Cerebellar cortex (tissue), 1 donor: ENCODE measurements around the gene EFNB2.
A peak's percentile ranks its signal among the peaks of the same experiment; 100 is the strongest.

Experiments used
- DNase-seq: peaks from one replicate; pipeline ENCODE4 v3.0.0-alpha.2; 2015; ENCODE audit warnings: low spot score

EFNB2 gene

DNA sequence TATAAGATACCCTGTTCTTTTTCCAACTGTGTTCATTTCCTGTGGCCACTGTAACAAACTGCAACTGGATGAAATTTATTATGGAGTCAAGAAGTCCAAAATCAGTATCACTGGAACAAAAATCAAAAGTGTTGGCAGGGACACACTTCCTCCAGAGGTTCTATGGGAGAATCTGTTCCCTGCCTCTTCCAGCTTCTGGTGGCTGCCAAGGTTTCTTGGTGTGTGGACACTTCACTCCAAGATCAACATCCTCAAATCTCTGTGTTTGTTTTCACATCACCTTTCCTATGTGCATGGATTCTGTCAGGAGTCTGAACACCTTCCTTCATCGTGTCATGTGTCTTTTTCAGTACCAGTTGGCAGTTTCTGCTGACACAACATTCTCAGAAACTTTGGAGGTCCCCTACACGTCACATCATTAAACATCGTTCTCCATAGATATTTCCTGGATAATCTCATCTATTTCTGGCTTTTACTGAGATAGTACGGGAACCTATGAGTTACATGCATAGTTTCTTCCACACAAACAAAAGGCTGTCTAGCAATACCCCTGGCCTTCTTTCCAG lies 15.2 kb upstream of the EFNB2 start:
- no peak for DNase-seq

DNA sequence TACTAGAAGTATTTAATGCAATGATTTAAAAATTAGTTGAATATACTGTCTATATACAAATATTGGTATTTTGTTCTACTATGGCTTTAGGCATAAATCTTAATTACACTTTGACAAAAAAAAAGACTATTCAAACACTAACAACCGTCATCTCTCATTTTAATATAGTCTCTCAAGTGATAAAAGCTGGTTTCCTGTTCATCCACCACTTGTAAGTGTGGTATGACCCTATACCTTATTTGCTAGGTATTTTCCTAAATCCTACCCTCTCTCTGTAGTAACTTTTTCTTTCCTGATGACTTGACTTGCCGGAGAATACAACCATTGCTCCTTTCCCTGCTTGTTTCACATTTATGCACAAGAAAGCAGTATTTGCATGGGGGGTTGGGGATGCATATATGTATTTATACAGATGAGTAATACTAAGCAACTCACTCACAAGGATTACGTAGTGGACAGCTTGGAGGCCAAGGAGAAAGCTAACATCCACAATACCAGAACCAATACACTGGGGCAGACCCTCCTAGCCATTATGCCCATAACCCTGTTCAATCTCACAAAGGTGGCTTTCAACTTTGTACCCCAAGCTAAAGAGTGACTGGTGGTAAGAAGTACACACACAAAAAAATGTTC lies 12.7 kb upstream of the EFNB2 start:
- no peak for DNase-seq

DNA sequence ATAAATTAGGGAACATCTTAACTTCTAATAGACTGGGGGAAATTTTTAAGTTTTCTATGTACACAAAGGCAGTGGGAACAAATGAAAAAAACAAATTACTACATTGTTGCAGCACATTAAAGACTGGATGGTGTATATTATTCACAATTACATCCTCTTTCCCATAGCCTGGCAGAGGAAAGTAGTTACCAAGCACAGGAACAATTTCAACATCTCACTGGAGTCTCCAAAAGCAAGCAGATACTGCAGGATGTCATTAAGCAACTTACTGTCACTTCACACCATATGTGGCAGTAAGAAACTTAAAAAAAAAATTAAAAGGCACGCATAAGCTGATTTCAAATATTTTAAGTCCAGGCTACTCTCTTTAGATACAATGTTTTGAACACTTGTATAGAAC lies 6.4 kb upstream of the EFNB2 start:
- DNase-seq: no peak

DNA sequence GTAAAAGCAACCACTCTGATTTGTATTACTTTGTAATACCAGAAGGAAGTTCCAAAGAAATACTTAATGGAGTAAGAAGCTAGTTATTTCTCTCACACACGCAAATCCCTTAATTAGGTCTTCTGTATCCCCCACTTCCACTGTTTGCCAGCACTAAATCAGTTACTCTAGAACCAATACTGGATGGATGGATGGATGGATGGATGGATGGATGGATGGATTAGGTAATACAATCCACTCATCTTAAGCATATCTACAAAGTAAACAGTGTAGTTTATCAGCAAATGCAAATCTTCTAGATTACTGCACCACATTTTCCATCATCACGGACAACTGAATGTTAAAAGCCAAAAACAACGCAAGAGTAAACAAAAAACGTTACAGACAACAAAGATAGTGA lies 5.2 kb upstream of the EFNB2 start:
- no peak for DNase-seq

DNA sequence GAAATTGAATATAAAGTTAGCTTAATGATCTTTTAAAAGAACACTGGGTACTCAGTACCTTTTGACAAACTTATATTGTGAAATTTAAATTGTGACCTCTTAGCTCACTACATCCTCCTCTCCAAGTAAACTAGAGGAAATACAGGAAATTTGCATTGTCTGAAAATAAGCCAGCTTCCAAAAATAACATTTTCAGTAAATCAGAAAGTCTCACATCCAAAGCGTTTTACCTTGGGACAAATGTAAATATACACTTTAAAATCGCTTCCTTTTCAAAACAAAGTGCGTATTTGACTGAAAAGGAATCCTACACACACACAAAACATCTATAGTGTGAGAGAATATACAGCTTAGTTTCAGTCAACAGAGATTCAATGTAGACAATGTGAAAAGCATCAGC lies 2.1 kb upstream of the EFNB2 start:
- DNase-seq: no peak

DNA sequence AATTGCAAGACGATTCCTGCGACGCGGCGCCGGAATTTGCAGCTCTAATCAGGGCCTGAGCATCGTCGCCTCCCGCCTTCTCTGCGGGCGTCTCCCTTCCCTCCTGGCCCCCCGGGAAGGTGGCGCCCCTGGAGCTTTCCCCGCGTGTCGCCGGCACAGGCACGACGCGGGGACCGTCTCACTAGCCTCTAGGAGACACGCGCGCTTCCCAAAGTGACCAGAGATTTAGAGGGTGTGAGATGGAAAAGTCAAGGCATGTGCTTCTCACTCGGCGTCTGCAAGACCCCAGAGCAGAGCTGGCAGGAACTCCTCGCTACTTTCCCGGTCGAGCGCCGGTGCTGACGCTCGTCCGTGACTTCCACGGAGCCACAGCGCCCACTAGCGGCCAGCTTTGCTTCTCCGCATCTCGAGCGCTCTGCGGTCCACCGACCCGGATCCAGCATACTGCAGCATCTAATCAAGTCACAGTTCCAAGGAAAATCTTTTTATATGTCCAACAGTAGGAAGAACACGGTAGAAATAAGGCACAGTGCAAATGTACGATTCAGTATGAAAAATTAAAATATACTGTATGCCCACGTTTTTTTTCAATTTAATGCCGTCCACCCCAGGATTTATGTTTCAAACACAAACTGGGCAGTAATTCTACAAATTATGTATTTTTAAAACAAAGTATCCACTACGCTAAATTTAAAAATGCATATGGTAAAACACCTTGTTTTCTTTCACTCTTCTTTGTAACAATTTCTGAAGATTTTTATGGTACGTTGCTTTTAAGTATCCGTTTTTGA lies 977 bp upstream of the EFNB2 start:
- peak; percentile 89 for DNase-seq

DNA sequence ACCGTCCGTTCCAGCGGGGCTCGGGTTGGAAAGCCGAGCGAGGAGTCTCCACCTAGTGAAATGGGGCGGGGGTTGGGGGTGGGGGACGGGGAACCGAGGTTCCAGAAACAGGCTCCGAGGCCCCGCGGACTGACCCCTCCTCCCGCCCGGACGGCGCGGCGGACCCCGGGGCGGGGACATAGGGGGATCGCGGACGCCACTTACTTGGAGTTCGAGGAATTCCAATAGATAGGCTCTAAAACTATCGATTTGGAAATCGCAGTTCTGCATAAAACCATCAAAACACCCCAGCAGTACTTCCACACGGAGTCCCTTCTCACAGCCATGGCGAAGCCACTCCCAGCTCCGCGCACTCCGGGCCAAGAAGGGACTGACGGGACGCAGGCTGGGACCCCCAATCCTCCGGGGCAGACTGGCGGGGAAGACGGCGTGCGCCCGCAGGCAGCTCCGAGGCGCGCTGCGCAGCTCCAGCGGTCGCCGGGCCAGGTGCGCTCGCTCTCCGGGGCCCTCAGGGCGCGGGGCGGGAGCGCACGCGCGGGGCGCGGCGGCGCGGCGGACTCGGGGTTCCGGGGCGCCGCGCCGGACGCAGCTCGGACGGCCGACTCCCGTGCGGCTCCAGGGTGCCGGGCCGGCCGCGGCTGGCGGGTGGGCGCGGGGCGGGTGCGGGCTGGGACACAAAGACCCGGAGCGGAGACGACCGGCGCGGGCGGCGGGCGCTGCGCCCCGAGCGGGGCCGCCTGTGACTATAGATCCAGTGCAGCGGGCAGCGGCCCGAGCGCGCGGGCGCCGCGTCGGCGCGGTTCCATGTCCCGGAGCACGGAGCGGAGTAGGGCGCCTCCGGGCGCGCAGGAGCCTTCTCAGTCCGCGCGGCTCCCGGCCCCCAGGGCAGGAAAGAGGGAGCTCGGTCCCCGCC lies 567 bp downstream of the EFNB2 start:
- no peak for DNase-seq

DNA sequence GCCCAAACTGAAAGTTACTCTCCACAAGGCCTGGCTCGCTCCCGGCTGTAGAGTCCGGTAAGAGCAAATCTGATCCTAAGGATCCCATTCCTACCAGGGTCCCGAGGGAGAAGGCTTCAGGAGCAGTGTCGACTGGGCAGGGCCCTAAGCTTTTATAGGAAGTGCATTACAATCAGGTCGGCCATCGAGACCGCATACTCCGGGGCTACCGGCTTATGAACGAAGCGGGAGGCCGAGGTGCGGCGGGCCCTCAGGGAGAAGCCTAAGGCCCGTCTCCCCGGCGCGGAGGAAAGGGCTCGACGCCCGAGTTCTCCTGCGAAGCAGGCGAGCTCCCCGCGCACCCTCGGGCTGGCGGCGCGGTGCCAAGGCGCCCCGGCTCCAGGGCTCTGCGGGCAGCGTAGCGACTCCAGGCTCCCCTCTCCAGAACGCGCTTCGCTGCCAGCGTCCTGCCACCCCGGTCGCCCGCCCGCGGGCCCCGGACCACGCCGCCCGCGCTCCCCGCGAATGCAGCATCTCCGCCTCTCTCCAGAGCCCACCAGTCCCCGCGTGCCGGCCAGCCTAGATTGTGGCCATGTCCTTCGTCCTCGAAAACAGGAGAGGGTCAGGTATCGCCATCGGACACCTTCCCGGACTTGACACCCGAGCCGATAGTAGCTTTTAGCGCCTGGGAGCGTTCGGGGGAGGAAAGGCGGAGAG lies 1.4 kb downstream of the EFNB2 start:
- peak; percentile 37 for DNase-seq

DNA sequence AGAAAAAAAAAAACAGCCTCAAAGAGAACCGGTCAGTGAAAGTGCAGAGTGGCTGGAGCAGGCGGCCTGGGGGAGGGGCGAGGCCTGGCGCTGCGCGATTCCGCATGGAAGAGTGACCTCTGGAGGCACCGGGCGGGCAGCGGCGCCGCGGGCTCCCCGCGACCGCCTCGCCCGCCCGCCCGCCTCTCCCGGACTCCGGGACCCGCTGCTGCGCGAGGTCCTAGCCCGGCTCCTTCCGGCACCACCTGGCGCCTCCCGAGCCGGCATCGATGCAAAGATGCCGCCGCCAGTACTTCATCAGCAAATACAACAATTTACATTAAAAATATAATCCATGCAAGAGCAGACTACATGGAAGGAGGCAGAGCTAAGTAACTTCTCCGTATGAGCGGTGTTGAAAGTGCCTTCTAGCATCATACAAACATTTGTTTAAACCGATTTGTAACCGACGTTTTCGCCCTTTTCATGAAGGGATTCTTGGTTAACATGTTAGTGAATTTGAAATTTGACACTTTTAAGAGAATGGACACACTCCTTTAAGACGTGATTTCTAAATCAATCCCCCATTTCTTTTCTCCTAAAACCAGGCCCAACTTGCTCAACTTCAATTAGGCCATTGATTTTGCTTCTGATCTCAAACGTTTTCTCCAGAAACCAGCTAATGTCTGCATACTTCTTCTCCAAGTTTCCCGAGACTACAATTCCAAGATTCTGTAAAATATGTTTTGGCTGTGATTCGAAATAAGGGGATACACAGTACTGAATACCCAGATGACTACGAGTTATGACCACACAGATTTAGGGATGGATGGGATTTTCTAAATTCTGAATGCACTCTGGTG lies 2.1 kb downstream of the EFNB2 start:
- peak; percentile 70 for DNase-seq

DNA sequence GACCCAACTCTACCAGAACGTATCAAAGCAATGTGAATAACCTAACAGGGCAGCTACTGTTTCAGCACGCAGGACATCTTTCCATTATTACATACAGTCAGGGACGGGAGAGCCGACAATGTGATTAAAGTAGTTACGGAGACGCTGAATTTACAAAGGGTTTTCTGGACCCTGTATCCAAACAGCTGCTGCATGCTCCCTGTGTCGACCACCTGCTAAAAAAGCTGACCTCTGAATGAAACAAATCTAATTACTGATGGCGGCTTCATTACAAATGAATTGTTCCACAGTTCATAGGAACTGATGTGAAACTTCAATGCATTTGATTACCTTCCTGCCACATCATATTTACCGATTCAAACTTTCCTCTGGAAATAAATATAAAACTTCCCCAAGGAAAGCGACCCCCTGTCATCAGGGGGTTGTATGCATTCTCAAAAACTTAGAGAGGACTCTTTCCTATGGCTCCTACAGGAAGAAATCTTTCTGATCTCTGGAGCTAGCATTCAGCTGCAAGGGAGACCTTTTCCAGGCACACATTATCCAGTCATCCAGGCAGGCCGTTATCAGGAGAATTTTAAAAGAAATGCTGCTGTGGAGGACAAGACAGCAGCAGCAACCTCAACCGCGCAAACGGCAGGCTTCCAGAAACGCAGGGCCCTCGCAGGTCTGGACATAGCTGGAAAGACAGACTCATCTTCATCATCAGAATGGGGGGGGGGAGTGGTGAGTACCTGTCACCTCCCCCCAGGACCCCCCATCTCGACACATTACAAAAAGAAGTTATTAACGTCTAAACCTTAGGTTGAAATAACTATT lies 3.1 kb downstream of the EFNB2 start:
- DNase-seq: no peak

DNA sequence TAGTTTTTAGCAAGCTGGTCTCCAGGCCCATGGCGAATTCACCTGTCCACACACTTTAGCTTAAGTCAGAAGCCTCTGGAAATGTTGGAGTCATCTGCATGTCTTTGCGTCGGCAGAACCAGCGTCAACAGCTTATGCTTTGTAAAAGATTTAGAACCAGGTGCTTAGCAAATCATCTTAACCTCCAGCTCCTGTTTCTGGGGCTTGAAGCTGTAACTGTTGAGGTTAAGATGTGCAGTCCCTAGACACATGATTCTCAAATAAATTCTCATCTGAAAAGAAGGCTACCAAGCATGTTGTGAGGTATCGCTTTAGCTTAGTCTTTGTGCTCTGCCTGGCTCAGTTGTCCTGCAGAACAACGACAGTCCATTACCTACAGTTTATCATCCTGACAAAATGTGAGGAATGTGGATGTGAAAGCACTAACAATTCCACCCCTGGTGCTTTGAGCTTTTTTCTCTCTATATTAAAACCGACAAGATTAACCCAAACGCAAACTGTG lies 4.4 kb downstream of the EFNB2 start:
- DNase-seq: no peak

DNA sequence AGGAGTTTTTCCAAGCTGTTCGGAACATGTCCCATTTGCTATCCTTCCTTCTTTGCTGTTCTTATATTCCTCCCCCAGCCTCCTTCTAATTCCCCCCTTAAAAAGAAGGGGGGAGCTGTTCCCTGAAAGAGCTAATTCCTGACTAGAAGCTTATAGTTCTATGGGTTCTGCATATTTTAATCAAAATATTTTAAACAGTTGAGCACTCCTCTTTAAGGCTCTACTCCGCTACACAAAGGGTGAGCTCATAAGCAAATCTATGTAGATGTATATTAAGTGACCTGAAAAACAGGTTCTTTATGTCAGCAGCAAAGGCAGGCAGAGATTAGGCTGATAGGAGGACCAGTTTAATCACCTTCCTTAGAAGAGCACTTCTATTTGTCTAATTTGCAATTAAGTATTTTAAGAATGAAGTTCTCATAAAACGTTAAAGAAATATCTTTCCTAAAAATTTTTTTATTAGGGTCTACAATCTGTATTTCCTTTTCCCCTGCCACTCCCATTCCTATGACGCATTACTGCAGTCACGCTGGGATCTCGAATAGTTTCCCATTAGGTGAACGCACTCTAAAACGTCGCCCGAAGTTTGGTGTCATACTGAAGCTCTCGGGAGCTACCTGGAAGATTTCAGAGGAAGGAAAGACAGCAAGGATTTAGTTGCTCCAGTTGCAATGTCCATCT lies 5.2 kb downstream of the EFNB2 start:
- DNase-seq: no peak

DNA sequence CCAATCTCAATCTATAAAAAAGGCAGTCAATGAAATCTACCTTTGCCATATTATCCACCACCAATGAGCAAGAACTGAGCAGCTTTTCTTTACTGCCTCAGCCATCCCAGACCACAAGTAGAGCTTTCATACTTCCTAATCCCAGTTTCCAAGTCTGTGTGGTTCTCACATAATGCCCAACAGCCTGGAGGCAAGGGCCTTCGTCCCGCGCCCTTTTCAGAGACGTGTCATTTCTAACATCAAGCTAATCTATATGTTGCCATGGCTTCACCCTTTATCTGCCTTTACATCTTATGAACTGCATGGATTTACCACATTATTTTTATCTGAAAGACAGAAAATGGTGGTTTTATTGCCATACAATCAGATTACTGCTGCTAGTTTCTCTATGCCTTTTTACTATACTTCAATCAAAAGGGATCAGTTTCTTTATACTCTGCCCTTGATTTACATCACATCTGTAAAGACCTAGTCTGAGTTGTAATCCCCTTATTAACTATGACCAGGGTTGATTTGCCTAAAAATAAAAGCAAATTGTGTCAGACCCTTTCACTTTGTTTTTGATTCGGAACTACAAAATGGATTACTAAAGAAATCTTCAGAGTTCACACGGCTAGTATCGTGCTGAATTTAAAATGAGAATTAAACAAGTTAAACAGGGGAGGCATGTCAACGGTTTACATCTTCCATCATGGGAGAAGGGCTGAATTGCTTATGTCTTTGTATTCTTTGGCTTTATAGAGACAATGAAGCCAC lies 5.9 kb downstream of the EFNB2 start:
- no peak for DNase-seq

DNA sequence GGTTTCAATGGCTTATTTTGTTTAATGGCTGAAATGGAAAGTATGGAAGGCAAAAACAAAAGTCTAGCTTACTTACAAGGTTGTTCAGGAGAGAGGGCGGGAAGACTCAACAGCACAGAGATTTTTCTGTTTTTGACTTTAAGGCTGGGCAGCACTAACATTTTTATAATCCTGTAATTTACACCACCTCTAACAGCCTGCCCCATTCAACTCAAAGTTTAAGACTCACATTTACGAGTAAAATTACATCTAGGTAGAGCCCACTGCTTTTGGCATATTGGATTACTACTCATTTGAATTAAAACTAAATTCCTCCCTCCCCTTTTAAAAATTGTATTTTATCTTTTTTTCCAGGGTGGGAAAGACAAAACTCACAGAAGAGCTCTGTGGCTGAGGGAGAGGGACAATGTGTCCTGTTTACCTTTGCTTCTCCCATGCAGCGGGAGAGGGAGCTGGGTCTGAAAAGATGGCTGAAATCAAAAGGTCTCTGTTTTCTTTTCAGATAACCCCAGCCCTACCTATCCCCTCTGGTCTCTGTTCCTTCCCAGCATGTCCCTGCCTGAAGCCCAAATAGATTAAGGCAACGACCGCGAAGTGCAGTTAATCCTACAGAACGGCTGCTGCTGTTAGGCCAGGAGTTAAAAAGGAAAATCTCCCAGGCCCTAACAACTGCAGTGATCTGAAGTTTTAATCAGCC lies 6.6 kb downstream of the EFNB2 start:
- no peak for DNase-seq

DNA sequence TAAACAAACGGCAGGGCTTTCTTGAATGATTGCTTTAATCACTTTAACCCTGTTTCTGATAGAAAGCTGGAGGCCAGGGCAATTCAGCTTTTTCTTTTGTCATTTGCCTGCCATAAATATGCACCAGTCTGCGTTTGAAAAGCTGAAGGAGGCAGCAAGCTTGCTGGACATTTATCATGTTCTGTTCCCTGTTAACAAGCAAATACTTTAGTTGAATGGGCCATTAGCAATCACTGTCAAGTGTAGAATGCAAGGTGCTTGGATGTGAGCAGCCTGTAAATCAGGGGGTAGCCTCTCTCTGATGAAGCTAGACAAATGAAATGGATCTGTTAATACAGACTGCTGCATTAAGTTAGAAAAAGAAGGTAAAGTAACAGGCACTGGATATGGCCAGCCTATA lies 7.6 kb downstream of the EFNB2 start:
- DNase-seq: no peak

DNA sequence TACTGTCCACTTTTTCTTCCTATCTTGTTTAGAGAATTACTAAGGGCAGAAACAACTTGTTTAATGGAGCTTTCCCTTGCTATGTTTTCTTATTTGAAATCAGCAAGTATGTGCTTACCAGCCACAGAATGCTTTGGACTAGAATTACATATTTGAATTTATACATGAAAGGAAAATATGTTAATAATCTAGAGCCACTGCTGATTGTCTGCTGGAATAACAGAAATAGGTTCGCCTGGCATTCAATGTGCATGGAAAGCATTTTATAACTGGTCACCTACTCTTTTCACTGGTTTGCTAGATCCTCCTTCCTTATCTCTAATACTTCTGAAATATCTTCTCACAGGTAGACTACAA lies 8.0 kb downstream of the EFNB2 start:
- DNase-seq: no peak

DNA sequence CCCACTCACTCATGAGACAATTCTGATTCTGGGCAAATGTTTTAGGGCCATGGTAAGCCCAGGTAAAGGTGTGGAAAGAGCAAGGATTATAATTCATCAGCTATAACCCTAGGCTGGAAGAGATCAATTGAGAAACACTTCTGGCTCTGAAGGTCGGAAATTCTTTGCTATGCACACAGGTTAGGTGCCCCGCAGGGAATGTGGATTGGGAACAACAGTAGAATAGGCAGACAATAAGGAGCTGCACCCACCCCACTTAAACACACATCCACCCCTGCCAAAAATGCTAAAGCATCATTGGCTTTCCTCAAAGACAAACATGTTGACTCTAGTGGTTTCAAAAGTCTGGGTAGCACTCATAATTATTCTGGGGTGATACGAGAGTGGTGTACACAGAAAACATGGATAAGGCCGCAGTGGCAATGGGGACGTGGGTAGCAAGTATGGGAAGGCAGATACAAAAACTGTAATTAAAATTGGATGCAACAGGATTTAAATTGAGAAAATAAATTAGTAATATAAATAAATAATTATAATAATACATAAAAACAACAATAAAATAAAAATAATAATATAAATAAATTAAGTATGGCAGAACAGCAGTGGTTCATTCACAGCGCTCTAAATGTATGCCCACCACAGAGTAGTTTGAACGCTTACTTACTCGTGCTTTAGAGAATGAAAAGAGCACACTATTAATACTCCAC lies 8.6 kb downstream of the EFNB2 start:
- no peak for DNase-seq
